SW 1271 (cell line): ENCODE measurements around the gene COBL.

ENCODE experiments used
- DNase-seq, 2 experiments: peaks; one replicate each; lab custom pipeline; 2025; lab: John Stamatoyannopoulos, UW

The COBL gene

DNA sequence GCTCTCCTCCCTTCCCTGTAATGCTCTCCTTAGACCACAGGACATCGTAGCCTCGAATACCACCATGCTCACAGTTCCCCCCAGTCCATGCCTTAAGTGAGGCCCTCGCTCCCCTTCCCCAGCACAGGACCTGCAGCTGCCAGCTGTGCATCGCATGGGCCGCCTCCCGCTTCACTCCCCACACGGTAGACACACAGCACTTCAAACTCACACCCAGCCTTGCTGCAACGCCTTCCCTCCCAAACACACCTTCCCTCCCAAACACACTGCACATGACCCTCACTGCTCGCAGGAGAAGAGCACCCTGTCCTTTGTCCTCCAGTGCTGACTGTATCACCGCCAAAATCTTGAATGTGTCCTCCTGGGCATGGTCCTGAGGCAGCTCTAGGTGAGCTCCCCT is 42.6 kb downstream of the COBL start:
- DNase-seq, result no peak

DNA sequence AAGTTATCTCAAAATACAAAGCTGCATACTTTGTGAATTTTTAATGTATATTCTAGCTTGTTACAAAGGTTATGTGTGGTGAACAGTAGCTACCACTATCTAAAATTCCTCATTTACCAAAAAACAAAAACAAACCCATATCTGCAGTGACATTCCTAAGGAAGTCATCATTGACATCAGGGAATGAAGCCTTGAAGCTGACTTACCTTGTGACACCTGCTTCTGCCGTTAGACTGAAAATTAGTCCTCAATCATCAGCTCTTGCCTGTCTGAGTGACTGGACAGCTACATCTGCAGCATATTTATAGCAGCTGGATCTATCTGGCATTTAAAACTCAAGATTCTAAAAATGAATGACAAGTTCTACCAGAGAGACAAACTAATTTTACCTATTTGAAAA is 43.2 kb downstream of the COBL start:
- no peak for DNase-seq

DNA sequence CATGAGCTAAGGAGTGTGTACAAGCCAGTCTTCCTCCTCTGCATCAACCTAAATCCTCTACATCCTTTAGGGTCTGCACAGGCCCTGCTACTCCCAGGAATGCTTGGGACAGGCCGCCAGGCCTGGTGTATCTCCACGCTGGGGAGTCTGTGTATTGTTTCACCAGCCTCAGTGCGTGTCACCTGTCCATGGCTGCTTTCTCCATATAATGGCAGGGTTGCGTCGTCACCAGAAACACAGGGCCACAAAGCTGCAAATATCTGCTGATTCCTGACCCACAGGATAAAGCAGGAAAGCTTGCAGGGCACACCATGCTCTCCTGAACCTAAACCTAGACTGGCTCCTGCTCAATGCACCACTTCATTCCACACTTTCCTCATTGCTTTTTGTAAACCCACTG is 45.6 kb downstream of the COBL start:
- no peak for DNase-seq

DNA sequence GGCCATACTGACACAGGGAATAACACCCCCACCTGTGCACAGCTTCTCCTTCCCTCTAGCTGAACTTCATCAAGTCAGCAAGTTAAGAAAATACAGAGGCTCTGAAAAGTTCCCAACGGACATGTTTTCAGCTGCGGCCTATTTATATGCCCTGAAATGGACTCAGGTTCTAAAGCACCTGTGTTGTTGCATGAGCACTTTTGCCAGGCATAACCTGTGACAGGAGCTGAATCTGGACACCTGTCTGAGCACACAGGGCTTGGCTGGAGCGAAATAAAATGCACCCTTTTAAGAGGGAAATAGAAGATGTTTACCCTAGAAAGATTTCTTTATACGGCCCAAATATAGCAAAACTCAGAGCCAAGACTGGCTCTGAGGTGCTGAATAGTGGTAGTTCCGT is 46.7 kb downstream of the COBL start:
- no peak for DNase-seq

DNA sequence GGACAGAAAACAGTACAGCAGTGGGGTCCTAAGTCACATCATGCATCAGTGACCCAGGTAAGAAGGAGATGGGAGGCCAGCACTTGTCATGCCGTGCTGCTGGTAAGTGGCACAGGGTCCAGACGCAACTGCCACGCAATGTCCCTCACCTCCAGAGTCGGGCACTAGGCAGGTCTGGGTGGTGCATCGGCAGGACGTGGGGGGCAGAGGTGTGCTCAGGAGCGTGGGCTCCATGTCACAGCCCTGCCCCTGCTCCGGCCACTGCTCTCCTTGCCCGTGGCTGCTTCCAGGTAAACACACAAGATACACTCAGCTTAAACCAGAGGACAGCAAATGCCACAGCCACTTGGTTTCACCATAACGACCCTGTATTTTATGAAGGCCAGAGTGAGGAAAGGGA is 47.3 kb downstream of the COBL start:
- no peak for DNase-seq

DNA sequence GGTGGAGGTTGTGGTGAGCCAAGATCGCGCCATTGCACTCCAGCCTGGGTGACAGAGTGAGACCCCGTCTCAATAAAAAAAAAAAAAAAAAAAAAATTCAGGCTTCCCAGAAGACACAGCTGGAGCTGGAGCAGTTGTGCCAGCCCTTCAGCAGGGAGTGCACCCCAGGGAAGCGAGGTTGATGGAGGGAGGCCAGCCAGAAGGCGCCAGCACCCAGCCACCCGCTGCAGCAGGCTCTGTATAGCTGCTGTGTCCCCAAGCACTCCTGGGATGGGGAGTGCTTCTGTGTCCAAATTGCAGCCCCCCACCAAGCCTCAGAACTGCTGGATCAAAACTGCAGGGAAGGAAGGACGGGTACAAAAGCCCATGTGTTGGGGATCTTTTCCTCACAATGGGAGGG is 47.8 kb downstream of the COBL start:
- DNase-seq, result no peak

DNA sequence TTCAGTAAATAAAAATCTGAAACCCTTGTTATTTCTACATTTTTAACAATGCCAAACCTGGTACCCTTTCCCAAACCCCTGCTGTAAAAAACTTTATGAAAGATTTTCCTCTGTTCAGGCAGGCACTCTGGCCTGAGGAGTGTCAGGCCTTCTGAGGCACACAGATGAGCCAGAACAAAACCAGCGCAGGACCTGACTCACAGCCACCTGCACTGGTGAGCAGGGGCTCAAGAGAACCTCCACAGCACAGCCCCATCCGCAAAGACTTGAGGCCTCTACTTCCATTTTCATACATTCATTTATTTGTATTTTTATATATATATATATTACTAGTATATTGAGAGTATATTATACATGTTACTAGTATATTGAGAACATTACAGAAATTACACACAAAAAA is 49.4 kb downstream of the COBL start:
- DNase-seq, result no peak

DNA sequence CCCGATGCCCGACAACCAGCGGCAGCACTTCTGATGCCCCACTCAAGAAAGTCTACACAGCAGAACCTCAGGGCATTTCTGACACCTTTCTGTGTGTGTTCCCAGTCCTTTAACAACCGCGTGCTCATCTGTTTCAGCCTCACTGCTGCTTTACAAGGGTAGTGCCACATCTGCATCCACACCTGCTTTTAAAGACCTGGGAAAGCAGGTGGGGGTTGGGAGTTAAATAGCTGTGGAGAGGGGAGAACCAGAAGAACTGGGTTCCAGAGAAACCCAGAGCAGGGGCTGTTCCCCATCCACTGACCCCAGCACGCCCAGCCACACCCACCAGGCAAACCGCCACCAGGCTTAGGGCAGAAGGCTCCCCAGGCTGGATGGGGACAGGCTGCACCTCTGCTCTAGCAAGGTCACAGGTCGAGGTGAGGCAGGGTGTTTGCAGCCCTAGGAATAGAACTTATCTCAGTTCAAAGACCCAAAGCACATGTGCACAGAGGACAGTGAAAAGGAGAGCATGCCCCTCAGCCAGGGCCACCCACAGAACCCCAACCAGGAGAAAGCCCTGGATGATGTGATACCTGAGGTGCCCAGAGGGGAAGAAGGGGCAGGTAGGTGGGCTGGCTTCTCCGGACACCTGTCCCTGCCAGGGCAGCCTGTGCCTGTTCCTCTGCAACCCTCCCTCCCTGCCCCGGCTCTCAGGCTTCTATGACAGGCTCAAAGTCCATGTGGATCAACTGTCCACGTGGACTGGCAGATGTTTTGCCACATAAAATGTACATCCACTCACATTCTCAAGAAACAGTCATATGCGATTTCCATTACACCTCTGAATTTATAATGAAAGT is 51.3 kb downstream of the COBL start:
- DNase-seq, result no peak

DNA sequence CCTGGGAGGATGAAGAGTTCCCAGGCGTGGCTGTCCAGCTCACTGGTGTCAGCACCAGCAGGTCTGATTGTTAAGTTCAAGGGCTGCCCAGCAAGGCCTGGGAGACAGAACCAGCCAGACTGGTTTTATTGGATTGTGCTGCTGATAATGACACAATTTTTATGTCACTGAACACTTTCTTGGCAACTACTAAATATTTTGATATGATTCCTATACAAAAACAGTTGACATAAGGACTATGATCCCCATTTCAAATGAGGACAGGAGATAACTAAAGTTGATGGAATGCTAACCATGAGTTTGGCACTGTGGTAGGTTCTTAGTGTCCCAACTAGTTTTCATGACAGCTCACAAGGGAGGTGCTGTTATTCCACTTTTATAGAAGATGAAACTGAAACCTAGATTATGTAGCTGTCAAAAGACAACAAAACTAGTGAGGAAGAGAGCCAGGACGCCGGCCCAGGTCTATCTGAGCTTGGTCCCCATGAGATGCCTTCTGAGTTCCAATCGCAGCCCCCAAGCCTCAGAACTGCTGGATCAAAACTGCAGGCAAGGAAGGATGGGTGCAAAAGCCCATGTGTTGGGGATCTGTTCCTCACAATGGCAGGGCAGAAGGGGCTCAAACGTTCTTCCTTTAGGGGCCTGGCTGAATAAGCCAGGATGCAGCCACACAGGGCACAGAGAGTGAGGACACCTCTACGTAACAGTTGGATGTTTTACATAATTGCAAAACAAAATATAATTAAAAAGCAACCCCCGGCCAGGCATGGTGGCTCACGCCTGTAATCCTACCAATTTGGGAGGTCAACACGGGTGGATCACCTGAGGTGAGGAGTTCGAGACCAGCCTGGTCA is 52.8 kb downstream of the COBL start:
- DNase-seq, result no peak

DNA sequence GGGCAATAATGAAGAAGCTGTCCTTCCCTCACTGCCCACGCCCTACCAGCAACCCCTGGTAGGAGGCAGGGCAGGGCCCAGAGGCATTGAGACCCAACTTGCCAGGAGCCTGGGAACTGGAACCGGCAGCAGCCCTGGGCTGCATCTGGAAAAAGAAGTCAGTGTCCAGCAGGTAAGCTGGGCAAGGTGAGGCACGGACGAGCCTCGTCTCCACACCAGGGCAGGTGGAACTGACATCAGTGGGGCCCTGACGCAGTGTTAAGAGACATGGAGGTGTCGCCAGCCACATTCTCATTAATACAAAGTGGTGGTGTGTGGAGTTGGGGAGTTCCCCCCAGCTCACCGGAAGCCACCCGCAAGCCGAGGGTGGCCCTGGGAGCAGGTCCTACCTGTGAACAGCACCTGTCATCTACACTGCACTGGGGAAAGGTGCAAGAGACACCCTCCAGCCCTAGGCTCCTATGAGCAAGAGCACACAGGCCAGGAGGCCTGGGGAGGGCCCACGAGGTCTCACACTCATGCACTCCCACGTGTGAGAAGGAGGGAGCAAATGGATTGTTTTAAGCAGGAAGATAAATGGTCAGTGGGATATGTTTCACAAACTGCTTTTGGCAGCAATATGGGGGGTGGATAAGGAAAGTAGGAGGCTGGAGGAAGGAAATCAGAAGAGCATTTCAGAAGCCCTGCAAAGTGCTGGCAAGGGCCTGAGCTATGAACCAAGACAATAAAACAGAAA is 53.6 kb downstream of the COBL start:
- DNase-seq, result no peak

DNA sequence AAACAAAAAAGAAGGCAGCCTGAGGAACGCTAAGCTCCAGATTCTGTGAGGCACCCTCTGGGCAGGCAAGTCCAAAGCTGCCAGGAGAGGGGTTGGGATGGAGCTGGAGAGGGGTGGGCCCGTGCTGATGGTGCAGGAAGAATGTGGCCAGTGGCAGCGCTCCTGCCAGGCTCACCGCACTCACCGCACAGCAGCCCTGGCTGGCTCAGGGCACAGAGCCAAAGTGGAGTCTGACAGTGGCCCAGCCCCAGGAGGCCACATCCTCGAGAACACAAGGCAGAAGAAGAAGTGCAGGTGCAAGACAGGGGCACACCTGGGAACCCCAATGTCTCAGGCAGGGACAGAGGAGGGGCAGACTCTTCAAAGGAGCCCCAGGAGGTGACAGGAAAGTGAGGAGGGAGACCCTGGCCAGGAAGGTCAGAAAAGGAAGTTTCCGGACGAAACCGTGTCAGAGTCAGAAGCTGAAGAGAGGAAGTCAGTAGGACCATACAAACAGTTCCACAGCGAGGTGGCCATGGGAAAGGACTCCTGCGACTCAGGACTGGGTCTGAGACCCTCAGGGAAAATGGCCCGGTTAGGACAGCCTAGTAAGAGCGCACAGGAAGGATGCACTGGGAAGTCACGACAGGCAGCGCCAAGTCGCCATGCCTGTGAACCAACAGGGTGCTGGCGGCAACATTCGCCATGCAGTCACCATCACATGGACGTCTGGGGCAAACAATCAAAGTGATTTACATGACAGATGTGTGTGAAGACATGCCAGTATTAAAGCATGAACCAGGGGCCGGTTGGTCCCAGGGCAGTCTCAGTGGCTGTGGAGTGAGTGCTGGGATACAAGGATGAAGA is 54.4 kb downstream of the COBL start:
- no peak for DNase-seq

DNA sequence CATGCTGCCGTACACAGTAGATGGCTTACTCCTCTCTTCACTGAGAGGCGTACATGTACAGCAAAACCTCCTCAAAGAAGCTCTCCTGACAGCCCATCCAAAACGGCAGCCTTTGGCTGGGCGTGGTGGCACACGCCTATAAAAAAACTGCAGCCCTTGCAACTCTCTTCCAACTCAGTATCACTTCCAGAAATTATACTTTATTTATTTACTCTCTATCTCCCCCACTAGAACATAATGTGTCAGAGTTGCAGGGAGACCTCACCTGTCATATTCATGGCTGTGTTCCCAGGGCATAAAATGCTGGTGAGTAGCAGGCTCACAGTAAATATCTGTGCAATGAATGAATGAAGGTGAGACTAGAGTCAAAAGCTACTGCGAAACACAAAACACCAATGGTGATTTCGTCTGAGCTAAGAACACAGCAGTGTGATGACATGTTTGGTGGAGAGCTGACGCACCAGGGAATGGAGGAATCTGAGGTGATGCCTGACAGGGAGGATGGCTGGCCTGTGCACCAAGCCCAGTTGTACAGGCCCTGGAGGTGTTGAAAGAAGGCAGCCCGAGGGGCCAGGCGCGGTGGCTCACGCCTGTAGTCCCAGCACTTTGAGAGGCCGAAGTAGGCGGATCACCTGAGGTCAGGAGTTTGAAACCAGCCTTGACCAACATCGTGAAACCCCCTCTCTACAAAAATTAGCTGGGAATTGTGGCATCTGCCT is 55.3 kb downstream of the COBL start:
- DNase-seq, result no peak

DNA sequence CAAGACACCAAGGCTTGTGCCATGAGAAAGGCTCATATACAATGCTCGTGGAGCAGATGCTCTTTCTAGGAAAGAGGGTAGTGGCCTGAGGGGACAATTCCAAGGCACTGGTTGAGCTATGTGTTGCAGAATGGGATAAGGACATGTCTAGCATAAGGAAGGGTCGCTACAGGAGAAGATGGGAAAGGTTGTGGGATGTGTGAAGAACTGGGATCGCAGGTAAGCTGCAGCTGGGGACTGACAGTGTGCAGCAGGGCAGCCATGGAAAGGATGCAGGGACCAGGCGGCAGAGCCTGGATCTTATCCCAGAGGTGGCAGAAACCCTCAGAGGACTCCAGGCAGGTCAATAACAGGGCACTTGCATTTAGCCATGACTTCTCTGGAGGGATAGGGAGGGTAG is 56.1 kb downstream of the COBL start:
- DNase-seq, result no peak

DNA sequence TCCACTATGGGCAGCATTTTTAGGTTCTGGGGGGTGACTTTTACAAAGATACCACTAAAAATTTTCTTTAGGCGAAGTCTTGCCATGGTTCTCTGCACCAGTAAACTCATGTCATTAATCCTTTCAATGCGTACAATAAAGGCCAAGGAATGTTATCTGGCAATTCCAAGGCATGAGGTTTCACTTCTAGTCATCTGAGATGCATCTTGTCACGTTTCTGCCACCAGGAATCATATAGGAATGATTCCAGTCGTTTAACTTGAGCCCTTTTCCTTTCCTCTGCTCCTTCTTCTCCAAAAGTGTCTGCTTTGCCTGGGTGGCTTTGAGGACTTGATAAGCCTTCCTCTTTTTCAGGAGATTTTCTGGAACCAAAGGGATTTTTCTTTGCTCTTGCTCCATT is 56.8 kb downstream of the COBL start:
- DNase-seq, result no peak

DNA sequence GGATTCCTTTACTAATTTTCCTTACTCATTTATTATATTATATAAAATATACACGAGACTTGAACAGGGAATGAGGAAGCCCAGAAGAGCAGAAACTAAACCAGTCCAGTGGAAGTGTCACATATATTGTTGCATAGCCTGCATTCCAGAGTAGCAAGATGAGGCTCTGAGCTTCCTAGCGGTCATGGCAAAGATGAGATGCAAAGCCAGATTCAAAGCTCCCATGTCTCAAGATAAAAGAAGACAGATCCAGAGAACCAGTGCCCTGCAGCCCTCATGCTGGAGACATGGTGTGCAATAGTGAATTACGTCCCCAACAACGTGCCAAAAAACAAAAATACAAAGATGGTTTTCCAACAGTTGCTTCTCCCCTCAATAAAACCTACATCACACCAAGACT is 59.7 kb downstream of the COBL start:
- no peak for DNase-seq

DNA sequence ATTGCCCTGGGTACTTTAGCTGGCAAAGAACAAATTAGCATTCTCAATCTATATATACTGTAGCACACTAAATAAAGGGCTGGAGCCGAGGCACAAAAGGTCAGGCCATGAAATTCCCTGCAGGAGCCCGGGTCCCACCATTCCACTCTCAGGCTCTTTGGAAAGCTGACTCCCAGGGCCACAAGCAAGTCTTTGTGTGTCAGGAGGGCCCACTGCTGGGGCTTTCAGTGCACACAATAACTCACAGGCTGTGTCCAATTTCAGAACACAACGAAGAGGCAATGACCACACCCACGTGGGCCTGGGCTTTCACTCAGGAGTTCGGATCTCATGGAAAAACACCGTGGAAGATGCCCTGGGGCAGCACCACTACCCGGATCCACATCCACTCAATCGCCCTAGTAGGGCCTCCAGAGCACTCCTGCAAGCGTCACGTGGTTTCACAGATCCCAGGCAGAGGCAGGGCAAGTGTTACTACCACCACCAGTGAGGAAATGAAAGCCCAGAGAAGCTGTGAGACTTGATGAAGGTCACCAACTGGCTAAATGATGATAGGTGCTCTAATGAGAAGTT is 60.3 kb downstream of the COBL start:
- DNase-seq, result no peak

DNA sequence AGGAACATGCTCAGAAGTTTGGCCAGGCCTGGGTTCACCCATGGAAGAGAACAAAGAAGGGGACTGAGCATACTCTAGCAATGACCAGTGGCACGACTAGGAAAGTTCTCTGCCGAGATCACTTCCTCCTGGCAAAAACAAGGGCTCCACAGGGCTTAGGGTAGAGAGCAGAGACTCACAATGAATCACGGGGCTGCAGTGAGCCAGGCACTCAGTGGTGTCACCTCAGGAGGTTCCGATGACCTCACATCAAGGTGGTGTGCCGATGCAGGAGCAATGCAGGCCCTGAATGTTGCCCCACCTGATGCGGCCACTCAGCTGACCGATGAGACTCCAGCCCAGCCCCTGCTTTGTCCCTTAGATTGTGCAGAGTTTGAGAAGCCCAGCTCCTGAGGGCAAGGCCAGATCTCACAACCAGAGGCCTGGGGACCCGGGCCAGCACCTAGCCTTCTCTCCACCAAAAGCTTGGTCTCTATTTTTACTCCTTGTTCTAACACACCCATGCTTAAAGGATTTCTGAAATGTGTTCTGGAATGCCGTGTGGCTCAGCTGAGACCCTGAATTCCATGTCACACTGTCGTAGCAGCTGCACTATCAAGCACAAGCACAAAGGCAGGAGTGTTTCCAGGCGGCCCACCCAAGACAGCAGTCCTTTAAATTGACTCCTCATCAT is 60.9 kb downstream of the COBL start:
- no peak for DNase-seq

DNA sequence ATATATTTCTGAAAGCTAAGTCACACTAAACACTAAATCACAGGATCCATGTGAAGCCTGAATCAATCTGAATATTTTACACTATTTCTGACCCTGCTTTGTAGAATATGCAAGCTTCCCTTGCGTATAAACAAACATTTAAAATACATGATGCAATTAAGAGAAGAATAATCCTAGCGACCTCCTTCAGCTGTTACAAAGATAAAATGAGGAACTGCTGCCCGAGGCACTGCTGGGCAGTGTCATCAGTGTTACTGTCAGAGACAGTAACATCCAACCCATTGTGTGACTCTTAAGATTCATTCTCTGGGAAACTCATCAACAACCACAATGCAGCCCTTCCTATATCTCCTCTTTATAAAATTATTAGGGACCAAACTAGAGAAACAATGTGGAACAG is 61.6 kb downstream of the COBL start:
- DNase-seq, result no peak

DNA sequence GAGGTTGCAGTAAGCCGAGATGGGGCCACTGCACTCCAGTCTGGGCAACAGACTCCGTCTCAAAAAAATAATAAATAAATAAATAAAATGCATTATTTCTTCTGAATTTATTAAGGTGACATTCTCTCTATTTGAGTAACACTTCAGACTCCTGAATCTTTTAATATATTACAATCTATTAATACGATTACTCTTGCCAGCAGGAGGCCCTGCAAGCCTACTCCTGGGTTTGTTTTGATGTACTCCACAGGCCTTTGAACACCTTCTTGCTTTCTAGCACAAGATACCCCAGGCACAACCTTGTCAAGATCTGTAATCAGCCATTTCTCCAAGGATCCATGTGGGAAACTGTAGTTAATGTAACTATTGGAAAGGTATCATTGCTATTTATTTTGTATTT is 63.5 kb downstream of the COBL start:
- no peak for DNase-seq

DNA sequence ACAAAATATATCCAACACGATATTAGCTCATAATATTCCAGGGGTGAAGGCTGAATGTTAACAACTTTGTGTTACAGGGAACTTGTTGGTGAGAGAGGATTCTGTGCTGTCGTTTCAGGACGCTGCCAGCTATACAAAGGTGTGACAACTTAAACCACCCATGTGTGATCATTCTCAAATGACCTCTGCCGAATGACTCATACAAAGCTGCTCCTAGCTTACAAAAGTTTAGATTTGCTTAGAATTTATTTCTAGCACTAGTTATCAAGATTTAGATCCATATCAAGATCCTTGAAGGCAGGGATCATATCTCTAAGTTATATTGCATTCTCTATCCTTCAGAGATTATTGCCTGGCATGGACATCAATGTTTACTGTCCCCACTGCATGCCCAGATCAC is 65.3 kb downstream of the COBL start:
- no peak for DNase-seq
